HepG2 (cell line): Measurements from ENCODE around the gene SLC66A3.
A peak's percentile ranks its signal among the peaks of the same experiment; 100 is the strongest.

Experiments
- CTCF ChIP-seq: sonication (generic); formaldehyde crosslinking; IDR thresholded peaks from 2 replicates; pipeline ENCODE4 v1.5.0; 2020; ENCODE audit warnings: mild to moderate bottlenecking, missing genetic modification reagents, moderate library complexity
- DR1 ChIP-seq: sonication (generic); formaldehyde crosslinking; IDR thresholded peaks from 2 replicates; pipeline ENCODE4 v1.8.0; 2021; ENCODE audit warnings: mild to moderate bottlenecking, missing genetic modification reagents, inconsistent platforms
- E2F5 ChIP-seq: sonication (generic); formaldehyde crosslinking; conservative IDR thresholded peaks from 2 replicates; pipeline ENCODE4 v1.4.0; 2020; ENCODE audit warnings: missing genetic modification reagents
- GTF2F1 ChIP-seq: fragments of 150-350 bp; IDR thresholded peaks from 2 replicates; pipeline ENCODE4 v1.6.1; 2014; ENCODE audit warnings: low read length
- MAFK ChIP-seq, 2 experiments: IDR thresholded peaks in 1 of 2; conservative IDR thresholded peaks in 1 of 2; 2 replicates each; pipeline ENCODE4 v1.6.1; 2011; ENCODE audit warnings: improper control_type of control experiment in 2 of 2, low read length in 2 of 2
- POLR2AphosphoS5 ChIP-seq: IDR thresholded peaks from 2 replicates; pipeline ENCODE4 v1.6.1; 2012; ENCODE audit warnings: low read depth, low read length
- SAP130 ChIP-seq: IDR thresholded peaks from 2 replicates; pipeline ENCODE4 v1.6.1; 2016; ENCODE audit warnings: low read depth
- ZHX1 ChIP-seq: sonication (generic); formaldehyde crosslinking; IDR thresholded peaks from 2 replicates; pipeline ENCODE4 v1.8.1; 2022; ENCODE audit warnings: low read depth, mild to moderate bottlenecking, missing genetic modification reagents
- ZMYM3 ChIP-seq: sonication (generic); formaldehyde crosslinking; IDR thresholded peaks from 2 replicates; pipeline ENCODE4 v1.5.1; 2020; ENCODE audit warnings: mild to moderate bottlenecking, missing genetic modification reagents
- ZNF431 ChIP-seq: sonication (generic); formaldehyde crosslinking; IDR thresholded peaks from 2 replicates; pipeline ENCODE4 v1.9.0; 2022; ENCODE audit warnings: missing genetic modification reagents, low read depth, mild to moderate bottlenecking, borderline replicate concordance
- ZNF629 ChIP-seq: sonication (generic); formaldehyde crosslinking; conservative IDR thresholded peaks from 2 replicates; pipeline ENCODE4 v1.5.0; 2020; ENCODE audit warnings: missing genetic modification reagents

- peak; percentile 35; the same call in 1 of the 2 replicates for TF ChIP-seq SAP130 (CRISPR knock-in tag)
- TF ChIP-seq CTCF (CRISPR knock-in tag): peak; percentile 37; the same call in 1 of the 2 replicates
- no peak for TF ChIP-seq GTF2F1
- TF ChIP-seq MAFK (conservative IDR thresholded peaks at IDR 0.05 in 1 of 2, IDR thresholded peaks at IDR 0.05 in 1 of 2; ENCODE audit: low read length in 2 of 2): no peak
- no peak for TF ChIP-seq POLR2AphosphoS5
- TF ChIP-seq ZNF629 (CRISPR knock-in tag): no peak
- TF ChIP-seq ZNF431 (CRISPR knock-in tag): no peak
- TF ChIP-seq DR1 (CRISPR knock-in tag): no peak
- TF ChIP-seq ZMYM3 (CRISPR knock-in tag): no peak
- no peak for TF ChIP-seq E2F5 (CRISPR knock-in tag)
- TF ChIP-seq ZHX1 (CRISPR knock-in tag): no peak
Observed at GRCh38 chr2:11158916-11159573, 3.8 kb downstream of the SLC66A3 start.
